DND-41 (cell line): Measurements from ENCODE around the gene MYL6B.

Experiments
- EZH2 ChIP-seq: IDR thresholded peaks from 3 replicates; pipeline ENCODE4 v1.6.1; 2012; ENCODE audit warnings: borderline replicate concordance, low read depth, mild to moderate bottlenecking, moderate library complexity, low read length, inconsistent platforms; ENCODE audit not compliant: severe bottlenecking
- TF ChIP-seq, protein P1 (sequence below): IDR thresholded peaks from 2 replicates; pipeline ENCODE4 v1.5.1; 2012; ENCODE audit warnings: borderline replicate concordance, low read length, moderate library complexity, mild to moderate bottlenecking; ENCODE audit not compliant: poor library complexity, severe bottlenecking; ENCODE audit errors: extremely low read depth

GRCh38 chr12:56164345-56164729 lies 11.9 kb downstream of the MYL6B start:
- no peak for TF ChIP-seq EZH2
- TF ChIP-seq, protein P1, sequence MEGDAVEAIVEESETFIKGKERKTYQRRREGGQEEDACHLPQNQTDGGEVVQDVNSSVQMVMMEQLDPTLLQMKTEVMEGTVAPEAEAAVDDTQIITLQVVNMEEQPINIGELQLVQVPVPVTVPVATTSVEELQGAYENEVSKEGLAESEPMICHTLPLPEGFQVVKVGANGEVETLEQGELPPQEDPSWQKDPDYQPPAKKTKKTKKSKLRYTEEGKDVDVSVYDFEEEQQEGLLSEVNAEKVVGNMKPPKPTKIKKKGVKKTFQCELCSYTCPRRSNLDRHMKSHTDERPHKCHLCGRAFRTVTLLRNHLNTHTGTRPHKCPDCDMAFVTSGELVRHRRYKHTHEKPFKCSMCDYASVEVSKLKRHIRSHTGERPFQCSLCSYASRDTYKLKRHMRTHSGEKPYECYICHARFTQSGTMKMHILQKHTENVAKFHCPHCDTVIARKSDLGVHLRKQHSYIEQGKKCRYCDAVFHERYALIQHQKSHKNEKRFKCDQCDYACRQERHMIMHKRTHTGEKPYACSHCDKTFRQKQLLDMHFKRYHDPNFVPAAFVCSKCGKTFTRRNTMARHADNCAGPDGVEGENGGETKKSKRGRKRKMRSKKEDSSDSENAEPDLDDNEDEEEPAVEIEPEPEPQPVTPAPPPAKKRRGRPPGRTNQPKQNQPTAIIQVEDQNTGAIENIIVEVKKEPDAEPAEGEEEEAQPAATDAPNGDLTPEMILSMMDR, result no peak
